Measurements from ENCODE around the gene ABHD2.
A peak's percentile ranks its signal among the peaks of the same experiment; 100 is the strongest.

The ABHD2 gene

GRCh38 chr15:89093509-89093908 lies 5.3 kb downstream of the ABHD2 start:
- ChIA-PET CTCF (no interaction called here), POLR2A (no interaction called here)
- TF ChIP-seq ELF4 (IDR thresholded peaks at IDR 0.05) (no peak), NFRKB (IDR thresholded peaks at IDR 0.05) (no peak), FOXK2 (IDR thresholded peaks at IDR 0.05) (no peak)
- no peak for DNase-seq (ENCODE audit: extremely low spot score)

- no peak for DNase-seq (ENCODE audit: extremely low spot score)
- TF ChIP-seq SP1 (IDR thresholded peaks at IDR 0.05) (no peak), FOXM1 (IDR thresholded peaks at IDR 0.05; ENCODE audit: borderline replicate concordance) (no peak), SUZ12 (IDR thresholded peaks at IDR 0.05) (no peak), NFRKB (IDR thresholded peaks at IDR 0.05) (no peak), L3MBTL2 (conservative IDR thresholded peaks at IDR 0.05) (no peak), BHLHE40 (IDR thresholded peaks at IDR 0.05; ENCODE audit: borderline replicate concordance) (no peak), PKNOX1 (IDR thresholded peaks at IDR 0.05) (no peak), ELF4 (IDR thresholded peaks at IDR 0.05) (no peak), HDGF (IDR thresholded peaks at IDR 0.05; ENCODE audit: borderline replicate concordance) (no peak), FOXA1 (IDR thresholded peaks at IDR 0.05) (no peak), ARNT (IDR thresholded peaks at IDR 0.05) (no peak), LEF1 (IDR thresholded peaks at IDR 0.05; ENCODE audit: borderline replicate concordance) (no peak), CTBP1 (IDR thresholded peaks at IDR 0.05; ENCODE audit: borderline replicate concordance) (no peak), TARDBP (IDR thresholded peaks at IDR 0.05) (no peak), ZNF384 (IDR thresholded peaks at IDR 0.05) (no peak), FOXK2 (IDR thresholded peaks at IDR 0.05) (no peak)
- ChIA-PET POLR2A (no interaction called here), CTCF (no interaction called here)
Observed at GRCh38 chr15:89095073-89095472, 6.8 kb downstream of the ABHD2 start.

- CTCF ChIA-PET = no interaction called here
- no peak for DNase-seq (ENCODE audit: extremely low spot score)
Observed at GRCh38 chr15:89095556-89095955, 7.3 kb downstream of the ABHD2 start.

GRCh38 chr15:89096664-89097063 lies 8.4 kb downstream of the ABHD2 start:
- ChIA-PET POLR2A (interaction anchor here (1.5 to 4.9 kb wide), 2 partner anchors 8 to 18 kb away, joined by 3 to 28 read pairs; partner anchors contain the start of gene ABHD2), CTCF (interaction anchor here (0.8 to 1.4 kb wide), 6 partner anchors 8 to 75 kb away, joined by 3 to 5 read pairs (median 4); partner anchors contain the start of gene ABHD2)
- TF ChIP-seq CTBP1 (IDR thresholded peaks at IDR 0.05; ENCODE audit: borderline replicate concordance) (no peak), FOXK2 (IDR thresholded peaks at IDR 0.05) (no peak), ELF4 (IDR thresholded peaks at IDR 0.05) (no peak), TARDBP (IDR thresholded peaks at IDR 0.05) (no peak), SUZ12 (IDR thresholded peaks at IDR 0.05) (no peak), NFRKB (IDR thresholded peaks at IDR 0.05) (no peak), FOXA1 (IDR thresholded peaks at IDR 0.05) (no peak), L3MBTL2 (conservative IDR thresholded peaks at IDR 0.05) (no peak), ZNF384 (IDR thresholded peaks at IDR 0.05) (no peak), LEF1 (IDR thresholded peaks at IDR 0.05; ENCODE audit: borderline replicate concordance) (no peak), BHLHE40 (IDR thresholded peaks at IDR 0.05; ENCODE audit: borderline replicate concordance) (no peak)
- DNase-seq (ENCODE audit: extremely low spot score) = no peak

More at GRCh38 chr15:89095556-89095955, 7.3 kb downstream of the ABHD2 start:
- TF ChIP-seq ELF4 (IDR thresholded peaks at IDR 0.05) (no peak), TARDBP (IDR thresholded peaks at IDR 0.05) (no peak), BHLHE40 (IDR thresholded peaks at IDR 0.05; ENCODE audit: borderline replicate concordance) (no peak), FOXM1 (IDR thresholded peaks at IDR 0.05; ENCODE audit: borderline replicate concordance) (no peak), FOXK2 (IDR thresholded peaks at IDR 0.05) (no peak), ZNF384 (IDR thresholded peaks at IDR 0.05) (no peak), L3MBTL2 (conservative IDR thresholded peaks at IDR 0.05) (no peak), SUZ12 (IDR thresholded peaks at IDR 0.05) (no peak), HDGF (IDR thresholded peaks at IDR 0.05; ENCODE audit: borderline replicate concordance) (no peak), SP1 (IDR thresholded peaks at IDR 0.05) (no peak), ARNT (IDR thresholded peaks at IDR 0.05) (no peak)
- POLR2A ChIA-PET = no interaction called here

- no peak for DNase-seq (ENCODE audit: extremely low spot score)
- ChIA-PET POLR2A (interaction anchor here (1.5 to 4.9 kb wide), 2 partner anchors 9 to 18 kb away, joined by 3 to 28 read pairs; partner anchors contain the start of gene ABHD2), CTCF (interaction anchor here (0.8 to 1.4 kb wide), 6 partner anchors 9 to 74 kb away, joined by 3 to 5 read pairs (median 4); partner anchors contain the start of gene ABHD2)
- TF ChIP-seq FOXK2 (IDR thresholded peaks at IDR 0.05) = no peak
- TF ChIP-seq PKNOX1 (IDR thresholded peaks at IDR 0.05) = peak; percentile 40
Observed at GRCh38 chr15:89097313-89097712, 9.1 kb downstream of the ABHD2 start.

GRCh38 chr15:89098281-89098680 lies 10.0 kb downstream of the ABHD2 start:
- no peak for TF ChIP-seq NFRKB (IDR thresholded peaks at IDR 0.05)
- no peak for TF ChIP-seq FOXM1 (IDR thresholded peaks at IDR 0.05; ENCODE audit: borderline replicate concordance)
- no peak for TF ChIP-seq L3MBTL2 (conservative IDR thresholded peaks at IDR 0.05)
- no peak for TF ChIP-seq TARDBP (IDR thresholded peaks at IDR 0.05)
- no peak for TF ChIP-seq HDGF (IDR thresholded peaks at IDR 0.05; ENCODE audit: borderline replicate concordance)
- TF ChIP-seq ELF4 (IDR thresholded peaks at IDR 0.05) = no peak
- no peak for TF ChIP-seq BHLHE40 (IDR thresholded peaks at IDR 0.05; ENCODE audit: borderline replicate concordance)
- no peak for TF ChIP-seq LEF1 (IDR thresholded peaks at IDR 0.05; ENCODE audit: borderline replicate concordance)
- no peak for TF ChIP-seq ZNF384 (IDR thresholded peaks at IDR 0.05)
- no peak for TF ChIP-seq SP1 (IDR thresholded peaks at IDR 0.05)
- no peak for TF ChIP-seq PKNOX1 (IDR thresholded peaks at IDR 0.05)
- no peak for TF ChIP-seq FOXK2 (IDR thresholded peaks at IDR 0.05)
- TF ChIP-seq FOXA1 (IDR thresholded peaks at IDR 0.05) = no peak
- no peak for TF ChIP-seq SUZ12 (IDR thresholded peaks at IDR 0.05)
- TF ChIP-seq ARNT (IDR thresholded peaks at IDR 0.05) = no peak
- TF ChIP-seq CTBP1 (IDR thresholded peaks at IDR 0.05; ENCODE audit: borderline replicate concordance) = no peak
- ChIA-PET CTCF (interaction anchor here (1.1 to 1.3 kb wide), 2 partner anchors 9 to 74 kb away, joined by 3 read pairs; no protein-coding TSS in a partner anchor), POLR2A (interaction anchor here (4.9 kb wide), 1 partner anchor 10 kb away, joined by 28 read pairs; the partner anchor contains the start of gene ABHD2)
- DNase-seq (ENCODE audit: extremely low spot score) = no peak
